NCI-H748 (cell line): ENCODE measurements around the gene NEAT1.
A peak's percentile ranks its signal among the peaks of the same experiment; 100 is the strongest.
"Not testable (repeated sequence)": the region's sequence is repeated elsewhere in the genome, so short reads cannot be mapped to it uniquely, and the experiment has no call there.

Experiments
- DNase-seq: peaks from one replicate; lab custom pipeline; 2025; ENCODE audit not compliant: unreplicated experiment; lab: John Stamatoyannopoulos, UW

NEAT1 gene

GRCh38 chr11:65404638-65405339, 17.8 kb upstream of the NEAT1 start:
- DNase-seq = no peak

- no peak for DNase-seq
Measured at GRCh38 chr11:65410936-65411680, 11.5 kb upstream of the NEAT1 start.

- DNase-seq = no peak
Measured at GRCh38 chr11:65411681-65412070, 10.9 kb upstream of the NEAT1 start.

- DNase-seq = no peak
Measured at GRCh38 chr11:65412271-65413076, 10.1 kb upstream of the NEAT1 start.

GRCh38 chr11:65413077-65413664, 9.4 kb upstream of the NEAT1 start:
- not testable (repeated sequence) for DNase-seq

- DNase-seq = no peak
Measured at GRCh38 chr11:65414776-65415498, 7.7 kb upstream of the NEAT1 start.

- no peak for DNase-seq
Measured at GRCh38 chr11:65415499-65416340, 6.9 kb upstream of the NEAT1 start.

GRCh38 chr11:65416341-65416824, 6.2 kb upstream of the NEAT1 start:
- DNase-seq = peak; percentile 76

GRCh38 chr11:65416841-65417701, 5.5 kb upstream of the NEAT1 start:
- peak; percentile 20 for DNase-seq

- no peak for DNase-seq
Measured at GRCh38 chr11:65417702-65418430, 4.7 kb upstream of the NEAT1 start.

- no peak for DNase-seq
Measured at GRCh38 chr11:65418431-65418680, 4.2 kb upstream of the NEAT1 start.

GRCh38 chr11:65418681-65419459, 3.7 kb upstream of the NEAT1 start:
- peak; percentile 88 for DNase-seq

- no peak for DNase-seq
Measured at GRCh38 chr11:65419460-65419771, 3.2 kb upstream of the NEAT1 start.

GRCh38 chr11:65419772-65420481, 2.7 kb upstream of the NEAT1 start:
- peak; percentile 21 for DNase-seq

GRCh38 chr11:65420506-65420905, 2.1 kb upstream of the NEAT1 start:
- DNase-seq = no peak

- DNase-seq = peak; percentile 88
Measured at GRCh38 chr11:65420979-65421793, 1.4 kb upstream of the NEAT1 start.
